Stimulated activated CD8-positive, alpha-beta memory T cell treated with anti-CD3 and anti-CD28 coated beads, Interleukin-15, amount 100 ng/mL, for 24 hours (primary cell): ENCODE measurements around the gene IRAK2.

Experiments
- DNase-seq: peaks from one replicate; pipeline ENCODE4 v3.0.0-alpha.2; 2020; ENCODE audit warnings: low read depth

Gene IRAK2

DNA sequence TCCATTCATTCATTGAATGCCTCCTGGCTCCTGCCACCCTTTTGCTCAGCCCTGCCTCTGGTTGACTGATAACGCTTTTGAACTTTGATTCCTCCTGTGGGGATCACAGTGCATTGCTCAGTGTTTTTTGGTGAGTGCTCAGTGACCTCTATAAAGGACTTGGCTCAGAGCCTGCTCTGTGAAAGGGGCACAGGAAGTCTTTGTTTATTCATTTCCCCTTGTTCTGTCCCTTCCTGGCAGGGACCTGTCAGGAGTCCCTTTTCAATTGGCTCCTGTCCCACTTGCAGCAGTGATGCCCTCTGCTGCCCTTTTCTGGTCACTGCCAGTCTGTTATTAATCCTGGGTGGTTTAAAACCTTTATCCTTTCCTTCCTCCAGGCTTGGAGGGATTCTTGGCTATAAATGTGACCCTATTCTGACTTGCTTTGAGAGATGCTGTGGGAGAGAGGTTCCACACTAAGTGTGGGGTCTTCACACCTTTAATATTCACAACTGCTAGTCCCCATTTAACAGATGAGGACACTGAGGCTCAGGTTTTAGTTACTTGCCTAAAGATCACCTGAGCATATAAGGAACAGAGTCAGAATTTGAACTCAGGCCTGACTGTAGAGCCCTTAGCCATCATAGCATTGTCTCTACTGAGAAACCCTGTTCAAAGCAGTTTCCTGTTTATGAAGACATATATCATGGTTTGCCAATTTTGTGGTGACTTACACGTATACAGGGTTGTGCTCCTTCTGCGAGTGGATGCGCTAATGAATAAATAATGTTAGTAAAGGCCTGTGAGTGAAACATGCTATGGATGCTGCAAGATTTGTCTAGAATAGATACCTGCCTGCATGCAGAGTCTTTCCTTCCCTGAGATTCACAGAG, 60.3 kb downstream of the IRAK2 start:
- peak; percentile 22 for DNase-seq

DNA sequence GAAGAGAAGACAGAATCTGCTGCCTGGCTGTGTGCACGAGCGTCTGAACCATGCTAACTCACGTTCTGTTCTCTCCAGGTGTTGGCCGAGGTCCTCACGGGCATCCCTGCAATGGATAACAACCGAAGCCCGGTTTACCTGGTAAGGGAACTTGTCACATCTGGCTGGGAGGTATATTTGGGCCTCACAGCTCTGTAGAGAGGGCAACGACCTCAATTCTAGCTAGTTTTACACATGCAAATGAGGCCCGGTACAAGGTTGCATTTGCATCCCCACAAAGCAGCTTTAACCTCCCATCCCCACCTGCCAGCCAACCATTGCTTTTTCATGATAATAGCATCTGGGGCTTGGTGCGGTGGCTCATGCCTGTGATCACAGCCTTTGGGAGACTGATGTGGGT, 61.6 kb downstream of the IRAK2 start:
- no peak for DNase-seq

DNA sequence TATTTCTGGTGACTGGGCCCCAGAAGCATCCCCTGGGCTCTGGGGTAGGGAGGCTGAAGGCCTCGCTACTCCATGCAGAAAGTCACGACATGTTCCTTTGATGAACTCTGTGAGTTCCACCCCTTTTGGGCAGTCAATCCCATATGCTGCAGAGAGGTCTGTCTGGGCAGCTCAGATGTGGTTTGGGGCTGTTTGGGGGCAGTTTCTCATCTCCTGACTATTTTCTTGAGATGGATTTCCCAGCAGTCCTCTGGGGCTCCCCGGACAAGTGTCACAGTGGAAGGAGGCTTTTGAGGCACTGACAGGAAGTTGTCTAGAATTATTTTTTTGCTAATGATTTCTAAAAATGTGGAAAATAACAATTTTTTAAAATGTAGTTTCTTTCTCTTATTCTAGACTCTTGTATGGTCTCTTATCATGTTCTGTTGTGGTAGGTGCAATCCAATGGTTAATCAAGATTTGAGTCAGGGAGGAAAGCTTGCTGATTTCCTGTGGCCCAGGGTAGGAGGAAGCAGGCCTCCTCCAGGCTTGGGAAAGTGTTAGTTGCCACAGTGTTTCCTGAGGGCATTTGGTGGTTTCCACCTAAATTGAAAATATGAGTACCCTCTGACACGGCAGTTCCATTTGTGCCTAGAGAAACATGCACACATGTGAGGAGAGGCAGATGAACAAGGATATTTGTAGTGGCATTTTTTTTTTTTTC, 63.7 kb downstream of the IRAK2 start:
- DNase-seq: no peak

DNA sequence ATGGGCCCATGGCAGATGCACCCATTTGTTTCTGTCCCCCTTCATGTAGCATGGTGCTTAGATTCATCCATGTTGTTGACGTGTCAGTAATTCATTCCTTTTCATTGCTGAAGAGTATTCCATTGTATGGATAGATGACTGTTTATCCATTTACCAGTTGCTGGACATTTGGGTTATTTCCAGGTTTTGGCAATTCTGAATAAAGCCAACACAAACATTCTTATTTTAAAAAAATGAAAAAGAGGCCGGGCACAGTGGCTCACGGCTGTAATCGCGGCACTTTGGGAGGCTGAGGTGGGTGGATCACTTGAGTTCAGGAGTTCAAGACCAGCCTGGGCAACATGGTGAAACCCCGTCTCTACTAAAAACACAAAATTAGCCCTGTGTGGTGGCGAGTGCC, 64.9 kb downstream of the IRAK2 start:
- no peak for DNase-seq

DNA sequence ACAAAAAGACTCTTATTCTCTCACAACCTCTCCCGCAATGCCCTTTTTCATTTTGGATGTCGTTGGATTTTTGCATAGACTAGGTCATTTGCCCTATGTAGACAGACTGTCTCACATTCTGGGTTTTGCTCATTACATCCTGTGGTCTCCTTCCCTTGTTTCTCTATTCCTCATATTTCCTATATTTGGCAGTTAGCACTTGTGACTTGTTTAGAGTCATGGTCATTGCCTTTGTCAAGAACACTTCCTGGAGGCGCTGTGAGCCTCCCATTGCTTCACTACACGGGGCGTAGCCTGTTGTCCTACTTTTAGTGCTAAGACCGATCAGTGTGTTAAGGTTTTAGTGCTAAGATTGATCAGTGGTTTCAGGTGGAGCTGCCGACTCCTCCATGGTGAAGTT, 67.4 kb downstream of the IRAK2 start:
- DNase-seq: no peak

DNA sequence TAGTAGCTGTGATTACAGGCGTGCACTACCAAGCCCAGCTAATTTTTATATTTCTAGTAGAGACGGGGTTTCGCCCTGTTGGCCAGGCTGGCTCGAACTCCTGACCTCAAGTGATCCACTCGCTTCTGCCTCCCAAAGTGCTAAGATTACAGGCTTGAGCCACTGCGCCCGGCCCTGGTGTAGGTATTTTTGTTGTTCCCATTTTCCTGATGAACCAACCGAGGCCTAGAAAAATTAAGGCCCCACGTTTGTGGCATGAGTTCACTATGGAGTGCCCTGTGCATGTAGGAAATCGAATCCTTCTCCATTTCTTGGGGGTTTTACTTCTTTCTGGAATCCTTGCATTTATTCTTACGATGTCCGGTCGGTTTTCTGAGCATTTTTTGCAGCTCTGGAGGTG, 69.3 kb downstream of the IRAK2 start:
- DNase-seq: no peak

DNA sequence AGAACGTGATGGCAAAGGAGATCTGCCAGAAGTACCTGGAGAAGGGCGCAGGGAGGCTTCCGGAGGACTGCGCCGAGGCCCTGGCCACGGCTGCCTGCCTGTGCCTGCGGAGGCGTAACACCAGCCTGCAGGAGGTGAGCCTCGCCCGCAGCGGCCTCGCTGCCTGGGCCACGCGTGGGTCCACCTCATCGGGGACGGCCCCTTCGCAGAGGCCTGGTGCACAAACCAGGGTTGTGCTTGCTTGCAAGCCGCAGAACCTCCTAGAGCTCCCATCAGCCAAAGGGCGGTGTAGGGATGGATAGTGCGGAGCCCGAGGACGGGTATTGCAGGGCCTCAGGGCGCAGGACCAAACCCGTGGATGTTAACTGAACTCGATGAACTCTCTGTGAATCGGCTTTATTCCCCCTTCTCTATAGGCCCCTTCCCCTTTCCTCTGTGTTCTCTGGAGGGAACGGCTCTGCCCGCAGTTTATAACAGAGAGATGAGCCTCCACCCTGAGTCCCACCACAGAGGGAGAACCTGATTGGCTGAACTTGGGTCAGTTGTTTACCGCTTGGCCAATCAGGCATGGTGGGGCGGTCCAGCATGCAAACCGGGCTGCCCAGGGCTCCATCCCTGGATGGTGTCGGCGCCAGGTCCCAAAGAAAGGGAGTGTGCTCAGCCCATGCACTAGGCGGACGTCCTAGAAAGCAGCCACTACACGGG, 70.0 kb downstream of the IRAK2 start:
- no peak for DNase-seq

DNA sequence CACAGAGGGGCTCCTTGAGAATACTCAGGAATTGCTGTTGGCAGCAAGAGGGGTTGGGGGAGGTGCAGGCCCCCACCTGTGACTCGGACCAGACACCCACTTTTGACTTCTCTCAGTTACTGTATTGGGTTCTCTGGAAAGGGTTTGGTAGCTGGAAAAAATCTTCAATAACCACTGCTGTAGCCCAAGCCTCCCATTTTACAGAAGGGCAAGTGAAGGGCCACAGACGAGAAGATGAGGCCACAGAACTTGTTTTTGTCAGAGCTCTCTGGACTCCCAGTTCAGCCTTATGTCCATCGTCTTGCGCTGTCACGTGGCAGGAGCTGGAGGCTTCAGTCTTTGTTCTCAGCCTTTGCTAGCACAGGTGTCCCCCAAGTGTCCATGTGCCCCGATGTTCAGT, 70.8 kb downstream of the IRAK2 start:
- DNase-seq: no peak

DNA sequence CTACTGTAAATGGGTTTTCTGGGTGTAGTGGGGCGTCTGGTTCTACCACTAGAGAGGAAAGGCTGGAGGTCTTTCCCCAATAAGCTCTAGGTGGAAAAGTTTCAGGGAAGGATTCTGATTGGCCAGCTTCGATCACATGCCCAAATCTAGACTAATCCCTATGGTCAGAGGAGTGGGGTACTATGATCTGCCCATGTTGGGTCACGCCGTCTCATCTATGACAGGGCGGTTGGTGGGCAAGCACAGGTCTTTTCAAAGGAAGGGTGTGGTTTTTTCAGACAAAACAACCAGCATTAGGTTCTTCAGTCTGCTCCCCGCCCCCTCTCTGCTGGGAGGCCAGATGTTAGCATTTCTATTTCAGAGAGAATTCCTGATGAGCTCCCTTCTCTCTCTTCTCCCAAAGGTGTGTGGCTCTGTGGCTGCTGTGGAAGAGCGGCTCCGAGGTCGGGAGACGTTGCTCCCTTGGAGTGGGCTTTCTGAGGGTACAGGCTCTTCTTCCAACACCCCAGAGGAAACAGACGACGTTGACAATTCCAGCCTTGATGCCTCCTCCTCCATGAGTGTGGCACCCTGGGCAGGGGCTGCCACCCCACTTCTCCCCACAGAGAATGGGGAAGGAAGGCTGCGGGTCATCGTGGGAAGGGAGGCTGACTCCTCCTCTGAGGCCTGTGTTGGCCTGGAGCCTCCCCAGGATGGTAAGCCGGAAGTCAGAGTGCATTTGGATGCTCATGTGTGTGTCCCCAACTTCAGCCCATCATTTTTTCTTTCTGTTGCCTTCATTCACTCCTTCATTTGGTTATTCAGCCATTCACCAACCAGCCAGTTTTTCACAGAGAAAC, 73.8 kb downstream of the IRAK2 start:
- no peak for DNase-seq

DNA sequence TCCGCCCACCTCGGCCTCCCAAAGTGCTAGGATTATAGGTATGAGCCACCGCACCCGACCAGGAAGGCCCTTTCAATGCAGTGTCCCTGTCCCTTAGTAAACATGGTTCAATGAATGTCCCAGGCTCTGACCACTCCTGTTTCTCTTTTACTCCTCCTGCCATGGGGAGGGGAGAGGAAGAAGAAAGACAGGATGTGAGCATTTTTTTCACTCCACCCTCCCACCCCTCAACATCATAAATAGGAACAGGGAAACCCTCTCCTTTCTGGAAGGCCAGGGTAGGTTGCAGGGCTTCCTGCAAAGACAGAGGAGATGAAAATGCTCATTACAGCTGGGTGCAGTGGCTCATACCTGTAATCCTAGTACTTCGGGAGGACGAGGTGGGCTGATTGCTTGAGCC, 76.1 kb downstream of the IRAK2 start:
- no peak for DNase-seq

DNA sequence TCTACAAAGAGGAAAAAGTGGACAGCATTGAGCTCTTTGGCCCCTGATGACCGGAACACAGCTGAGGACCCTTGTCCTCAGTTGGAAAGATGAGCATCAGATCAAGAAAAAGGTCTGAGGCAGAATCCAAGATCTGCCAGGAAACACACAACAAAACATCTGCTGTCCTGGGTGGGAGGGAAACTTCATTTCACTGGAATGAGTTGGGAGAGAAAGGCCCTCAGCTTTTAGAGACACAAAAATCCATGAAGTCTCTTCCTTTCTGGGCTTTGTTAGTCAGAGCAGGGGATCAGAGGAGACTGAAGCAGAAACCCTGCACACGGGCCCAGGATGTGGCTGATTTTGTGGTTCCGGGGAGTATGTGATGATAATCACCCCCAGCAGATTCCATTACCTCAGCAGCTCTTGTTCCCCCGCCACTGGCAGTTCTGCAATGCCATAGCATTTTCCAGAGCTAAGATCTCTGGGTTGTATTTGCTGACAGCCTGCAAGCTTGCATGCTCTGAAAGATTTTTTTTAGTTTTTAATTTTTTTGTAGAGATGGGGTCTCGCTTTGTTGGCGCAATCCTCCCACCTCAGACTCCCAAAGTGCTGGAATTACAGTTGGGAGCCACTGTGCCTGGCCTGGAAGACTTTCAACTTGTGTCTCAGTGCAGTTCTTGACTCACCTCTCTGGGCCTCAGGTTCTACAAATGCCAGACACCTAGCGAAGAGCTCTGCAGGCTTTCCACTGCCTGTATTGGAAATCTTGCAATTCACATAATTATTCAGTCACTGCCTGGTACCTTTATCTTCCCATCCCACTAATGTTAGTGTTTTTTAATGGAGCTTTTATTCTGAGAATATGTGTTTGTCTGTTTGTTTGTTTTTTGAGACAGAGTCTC, 77.7 kb downstream of the IRAK2 start:
- DNase-seq: peak; percentile 23

DNA sequence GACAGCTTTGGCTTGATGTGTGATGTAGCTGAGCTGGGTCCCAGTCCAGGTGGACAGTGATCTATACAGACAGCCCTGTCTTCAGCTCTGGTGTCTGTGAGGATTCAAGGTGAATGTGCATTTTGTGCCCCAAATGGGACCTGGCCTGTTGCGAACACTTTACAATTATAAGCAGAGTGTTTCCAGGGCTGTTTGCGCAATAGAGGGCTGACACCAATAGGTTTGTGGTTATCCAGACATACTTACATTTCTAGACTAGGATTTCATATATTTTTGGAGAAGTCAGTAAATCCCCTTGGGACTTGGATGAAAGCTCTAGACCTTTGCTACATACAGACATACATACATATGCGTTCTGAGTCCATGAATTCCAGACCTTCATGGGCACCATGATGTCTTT, 79.3 kb downstream of the IRAK2 start:
- no peak for DNase-seq

DNA sequence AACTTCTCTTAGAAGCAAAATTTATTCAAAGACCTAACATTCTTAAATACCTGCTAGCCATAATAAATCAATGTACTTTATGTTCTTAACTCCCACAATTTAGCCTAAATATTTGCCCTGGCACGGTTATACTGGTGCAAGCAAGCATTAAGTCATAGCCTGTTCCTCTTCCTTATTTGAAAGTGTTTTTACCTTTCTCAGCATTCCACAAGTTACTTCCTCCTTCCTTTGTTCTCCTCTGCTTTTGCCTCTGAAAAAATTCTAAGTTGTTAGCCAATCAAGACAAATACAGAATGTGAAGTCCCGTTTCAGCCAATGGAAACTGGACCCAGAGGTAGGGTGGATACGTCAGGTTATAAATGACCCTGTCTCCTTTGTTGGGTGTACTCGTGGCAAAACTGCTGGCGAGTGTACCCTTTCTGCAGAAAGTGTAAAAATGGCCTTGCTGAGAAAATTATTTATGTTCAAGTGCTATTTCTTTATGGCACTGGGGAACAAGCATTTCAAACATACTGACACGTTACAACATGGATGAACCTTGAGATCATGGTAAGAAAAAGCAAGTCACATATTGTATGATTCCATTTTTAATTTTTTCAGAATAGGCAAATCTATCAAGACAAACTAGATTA, 80.5 kb downstream of the IRAK2 start:
- no peak for DNase-seq

DNA sequence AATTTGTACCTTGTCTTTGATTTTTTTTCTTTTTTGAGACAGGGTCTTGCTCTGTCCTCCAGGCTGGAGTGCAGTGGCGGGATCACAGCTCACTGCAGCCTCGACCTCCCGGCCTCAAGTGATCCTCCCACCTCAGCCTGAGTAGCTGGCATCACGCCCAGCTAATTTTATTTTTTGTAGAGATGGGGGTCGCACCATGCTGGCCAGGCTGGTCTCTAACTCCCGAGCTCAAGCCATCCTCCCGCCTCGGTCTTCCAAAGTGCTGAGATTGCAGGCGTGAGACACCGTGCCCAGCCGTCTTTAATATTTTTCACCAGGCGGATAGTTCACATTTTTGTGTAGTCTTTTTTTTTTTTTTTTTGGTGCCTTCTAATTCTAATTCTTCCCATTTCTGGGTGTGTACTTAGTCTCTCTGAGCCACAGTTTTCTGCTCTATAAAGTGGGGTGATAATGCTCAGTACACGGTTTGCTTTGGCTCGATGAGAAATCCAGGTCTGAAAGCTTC, 83.0 kb downstream of the IRAK2 start:
- DNase-seq: no peak

DNA sequence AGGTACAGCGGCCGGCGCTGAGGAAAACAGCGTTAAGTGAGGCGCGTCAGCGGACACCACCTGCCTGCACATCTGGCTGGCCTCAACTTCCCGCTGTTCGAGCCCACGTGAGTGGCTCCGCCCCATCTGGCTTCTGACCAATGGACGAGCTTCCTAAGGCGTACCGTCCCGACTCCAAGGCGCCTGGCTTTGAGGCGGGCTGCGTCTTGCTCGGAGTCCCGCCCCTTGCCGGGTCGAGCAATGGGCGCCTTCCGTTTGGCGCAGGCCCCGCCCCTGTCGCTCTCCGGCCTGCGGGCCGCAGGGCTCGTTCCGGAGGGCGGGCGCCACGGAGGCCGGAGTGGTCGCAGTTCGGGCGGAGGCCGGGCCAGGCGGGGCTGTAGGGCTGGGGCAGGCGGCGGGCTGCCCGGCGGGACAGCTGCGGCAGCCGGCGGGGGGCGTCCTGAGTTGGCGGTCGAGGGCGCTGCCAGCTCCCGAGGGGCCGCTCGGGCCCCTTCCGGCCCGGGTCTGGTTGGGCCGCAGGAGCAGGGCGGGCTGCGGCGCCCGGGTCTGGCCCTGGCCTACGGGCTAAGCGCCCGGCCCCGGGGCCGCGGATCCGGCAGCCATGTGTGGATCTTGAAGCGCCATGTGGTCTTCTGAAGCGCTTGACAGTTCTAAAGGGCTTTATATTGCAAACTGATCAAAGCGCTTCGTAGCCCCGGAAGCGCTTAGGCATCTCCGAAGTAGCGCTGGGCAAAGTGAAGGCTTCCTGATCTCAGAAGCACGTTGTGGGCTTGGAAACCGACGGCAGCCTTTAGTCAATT, 83.7 kb downstream of the IRAK2 start, which contains the start of gene TATDN2:
TSS of gene TATDN2 (plus strand) at position 276 of the 800 bp plus-strand sequence. CDS start 742 bp downstream, outside the sequence.
- DNase-seq: peak; percentile 70

DNA sequence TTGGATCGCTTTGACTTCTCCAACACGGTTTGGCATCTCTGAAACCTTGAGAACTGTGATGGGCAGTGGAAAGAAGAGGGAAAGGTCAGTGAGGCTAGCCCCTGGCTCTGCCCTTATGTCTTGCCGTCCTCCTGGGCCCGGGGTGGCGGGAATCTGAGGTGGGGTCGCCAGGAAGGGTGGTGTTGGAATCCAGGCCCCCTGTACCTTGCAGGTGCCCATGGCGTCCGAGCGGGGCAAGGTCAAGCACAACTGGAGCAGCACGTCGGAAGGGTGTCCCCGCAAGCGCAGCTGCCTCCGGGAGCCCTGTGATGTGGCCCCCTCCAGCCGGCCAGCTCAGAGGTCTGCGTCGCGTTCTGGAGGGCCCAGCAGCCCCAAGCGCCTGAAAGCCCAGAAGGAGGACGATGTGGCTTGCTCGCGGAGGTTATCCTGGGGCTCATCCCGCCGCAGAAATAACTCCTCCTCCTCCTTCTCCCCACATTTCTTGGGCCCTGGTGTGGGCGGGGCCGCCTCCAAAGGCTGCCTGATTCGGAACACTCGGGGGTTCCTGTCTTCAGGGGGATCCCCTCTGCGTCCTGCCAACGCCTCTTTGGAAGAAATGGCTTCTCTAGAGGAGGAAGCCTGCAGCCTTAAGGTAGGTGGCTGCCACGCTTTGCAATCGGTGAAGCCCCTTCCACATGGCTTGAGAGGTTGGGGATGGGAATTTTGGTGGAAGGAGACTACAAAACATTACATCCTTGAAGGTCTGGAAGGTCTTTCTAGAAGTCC, 84.4 kb downstream of the IRAK2 start:
- peak; percentile 26 for DNase-seq

DNA sequence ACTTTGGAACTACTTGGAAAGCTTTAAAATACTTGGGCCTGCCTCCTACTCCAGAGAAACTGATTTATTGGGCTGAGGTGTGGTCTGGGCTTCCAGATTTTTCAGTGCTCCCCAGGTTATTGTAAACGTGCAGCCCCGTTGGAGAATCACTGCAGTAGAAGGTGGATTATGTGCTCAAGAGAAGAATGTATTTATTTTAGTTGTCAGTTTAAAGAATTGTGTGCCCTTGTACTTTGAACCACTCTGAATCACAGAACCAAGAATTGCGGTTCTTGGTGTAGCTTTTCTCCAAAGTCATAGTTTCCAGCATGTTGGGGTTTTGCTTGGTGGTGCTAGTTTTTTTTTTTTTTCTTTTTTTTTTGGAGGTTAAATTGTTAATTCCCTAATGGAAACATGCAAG, 85.1 kb downstream of the IRAK2 start:
- no peak for DNase-seq

DNA sequence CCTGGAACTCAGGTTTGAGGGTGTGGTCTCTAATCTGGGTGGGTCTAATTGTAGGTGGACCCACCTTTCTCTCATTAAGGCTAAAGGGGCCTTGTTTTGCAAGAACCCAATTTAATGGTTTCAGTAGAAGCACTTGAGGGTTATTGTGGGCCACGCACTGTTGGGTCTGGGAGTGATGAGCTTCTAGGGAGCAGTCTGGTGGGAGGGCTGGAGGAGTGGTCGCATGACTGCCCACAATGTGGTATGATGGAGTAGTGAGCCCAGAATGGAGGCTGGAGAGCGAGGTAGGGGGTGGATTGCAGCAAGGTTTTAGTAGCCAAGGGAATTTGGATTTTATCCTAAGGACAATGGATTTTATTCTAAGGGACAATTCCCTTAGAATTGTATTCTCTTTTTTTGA, 86.3 kb downstream of the IRAK2 start:
- DNase-seq: no peak

DNA sequence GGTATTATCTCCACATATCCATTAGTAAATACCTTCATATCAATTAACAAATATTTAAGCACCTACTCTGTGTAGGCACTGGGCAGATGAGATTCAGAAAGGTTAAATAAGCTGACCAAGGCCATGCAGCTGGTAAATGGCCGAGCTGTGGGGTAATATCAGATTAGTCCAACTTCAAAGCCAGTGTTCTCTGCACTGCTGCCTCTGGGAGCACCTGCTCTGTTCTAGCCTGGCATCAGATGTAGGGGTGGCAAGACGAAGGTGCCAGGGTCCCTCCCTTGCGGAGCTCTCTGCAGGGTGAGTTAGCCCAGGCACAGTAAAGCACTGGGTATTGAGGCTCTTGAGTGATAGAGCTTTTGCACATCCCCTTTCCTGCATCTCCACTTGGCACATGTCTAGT, 89.0 kb downstream of the IRAK2 start:
- no peak for DNase-seq
